Measurements from ENCODE around the gene ZNF385B. TPM values are rescaled to one million over a fixed set of nuclear protein-coding genes. Genes with fewer than 3 reads are reported as not detected.

The ZNF385B gene
- total RNA-seq, 1 donor, result 1.1 TPM

DNA sequence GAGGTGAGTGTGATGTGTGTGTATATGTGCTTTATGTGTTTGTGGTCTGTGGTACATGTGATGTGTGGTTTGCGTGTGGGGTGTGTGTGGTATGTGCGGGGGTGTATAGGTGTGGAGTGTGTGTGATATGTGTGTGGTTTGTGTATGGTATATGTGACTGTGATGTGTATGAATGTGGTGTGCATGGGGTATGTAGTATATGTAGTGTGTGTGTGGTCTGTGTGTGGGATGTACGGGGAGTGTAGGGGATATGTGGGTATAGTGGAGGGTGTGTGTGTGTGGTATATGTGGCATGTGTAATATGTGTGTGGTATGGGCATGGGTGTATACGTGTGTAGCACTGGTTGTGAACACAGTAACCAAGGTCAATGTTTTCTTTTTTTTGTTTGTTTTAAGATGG, 87.4 kb downstream of the ZNF385B start:
- Histone ChIP-seq H3K27me3 (ENCODE audit: insufficient read depth, low read length) (peaks cover 7% of the 10 kb centered on the region), H3K4me2 (ENCODE audit: insufficient read depth, low read length) (no peak overlapping the region), H3K4me3 (ENCODE audit: insufficient read depth, low read length) (no peak overlapping the region), H3K27ac (ENCODE audit: low read depth, low read length) (no peak overlapping the region), H3K36me3 (ENCODE audit: insufficient read depth, low read length) (no peaks in the 10 kb centered on the region), H3K79me2 (ENCODE audit: insufficient read depth, low read length) (no peaks in the 10 kb centered on the region), H4K20me1 (ENCODE audit: insufficient read depth, low read length) (no peaks in the 10 kb centered on the region), H3K4me1 (ENCODE audit: insufficient read depth, low read length) (peaks cover 2% of the 10 kb centered on the region), H3K9me3 (ENCODE audit: low read depth, low read length) (no peaks in the 10 kb centered on the region), H2AFZ (ENCODE audit: low read length) (no peak overlapping the region)
- no peak for DNase-seq (ENCODE audit: insufficient read length, low spot score, missing footprints)
- no peak for TF ChIP-seq CTCF (IDR thresholded peaks at IDR 0.05; ENCODE audit: extremely low read depth, low read depth, low read length)

- DNase-seq (ENCODE audit: insufficient read length, low spot score, missing footprints), result no peak
- H3K79me2 ChIP-seq (ENCODE audit: insufficient read depth, low read length), result no peaks in the 10 kb centered on the region
- no peak for TF ChIP-seq CTCF (IDR thresholded peaks at IDR 0.05; ENCODE audit: extremely low read depth, low read depth, low read length)
These were observed 89.1 kb downstream of the ZNF385B start for GRCh38 chr2:179772346-179772745.

DNA sequence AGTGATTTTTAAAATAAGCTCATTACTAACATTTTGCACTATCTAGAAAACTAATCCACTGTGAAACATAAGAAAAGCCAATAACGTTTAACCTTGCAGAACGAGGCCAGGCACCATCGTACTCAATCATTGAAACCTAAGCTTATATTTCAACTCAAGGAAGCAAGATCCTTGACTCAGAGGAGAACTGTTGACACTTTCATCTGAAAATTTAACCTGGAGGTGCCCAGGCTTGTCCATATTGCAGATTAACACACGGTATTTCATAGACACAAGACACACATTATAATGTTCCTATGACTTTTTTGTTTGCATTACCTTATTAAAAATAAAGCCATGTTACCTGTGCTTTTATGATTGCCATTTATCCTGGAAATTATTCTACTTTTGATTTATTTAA, 89.6 kb downstream of the ZNF385B start:
- no peak for TF ChIP-seq CTCF (IDR thresholded peaks at IDR 0.05; ENCODE audit: extremely low read depth, low read depth, low read length)
- H3K4me2 ChIP-seq (ENCODE audit: insufficient read depth, low read length), result no peak overlapping the region

More at GRCh38 chr2:179772346-179772745, 89.1 kb downstream of the ZNF385B start:
- no peaks in the 10 kb centered on the region for H3K9me3 ChIP-seq (ENCODE audit: low read depth, low read length)
- no peak overlapping the region for H3K4me2 ChIP-seq (ENCODE audit: insufficient read depth, low read length)
- no peak overlapping the region for H2AFZ ChIP-seq (ENCODE audit: low read length)
- H3K27me3 ChIP-seq (ENCODE audit: insufficient read depth, low read length), result peaks cover 7% of the 10 kb centered on the region
- H4K20me1 ChIP-seq (ENCODE audit: insufficient read depth, low read length), result no peaks in the 10 kb centered on the region
- H3K4me3 ChIP-seq (ENCODE audit: insufficient read depth, low read length), result no peak overlapping the region
- no peak overlapping the region for H3K27ac ChIP-seq (ENCODE audit: low read depth, low read length)
- H3K4me1 ChIP-seq (ENCODE audit: insufficient read depth, low read length), result peaks cover 4% of the 10 kb centered on the region
- no peaks in the 10 kb centered on the region for H3K36me3 ChIP-seq (ENCODE audit: insufficient read depth, low read length)

DNA sequence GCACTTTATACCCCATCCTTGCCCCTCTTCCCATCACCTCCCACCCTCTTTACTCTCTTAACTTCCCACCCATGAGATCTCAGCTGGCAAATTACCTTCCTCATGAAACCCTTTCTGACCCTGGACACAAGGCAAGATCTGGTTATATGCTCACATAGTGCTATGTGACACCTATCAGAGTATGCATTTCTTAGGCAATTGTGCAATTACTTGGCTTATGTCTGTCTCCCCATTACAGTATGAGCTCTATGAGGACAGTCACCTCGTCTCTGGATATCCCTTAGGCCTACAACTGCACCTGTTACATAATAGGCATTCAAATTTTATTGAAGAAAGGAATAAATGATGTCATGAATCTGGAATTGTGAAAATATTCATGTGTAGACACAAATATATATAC, 91.4 kb downstream of the ZNF385B start:
- Histone ChIP-seq H2AFZ (ENCODE audit: low read length) (no peak overlapping the region), H3K4me1 (ENCODE audit: insufficient read depth, low read length) (peaks cover 4% of the 10 kb centered on the region), H4K20me1 (ENCODE audit: insufficient read depth, low read length) (no peaks in the 10 kb centered on the region), H3K27me3 (ENCODE audit: insufficient read depth, low read length) (peaks cover 18% of the 10 kb centered on the region), H3K36me3 (ENCODE audit: insufficient read depth, low read length) (no peaks in the 10 kb centered on the region), H3K27ac (ENCODE audit: low read depth, low read length) (no peak overlapping the region), H3K4me2 (ENCODE audit: insufficient read depth, low read length) (no peak overlapping the region), H3K79me2 (ENCODE audit: insufficient read depth, low read length) (no peaks in the 10 kb centered on the region), H3K9me3 (ENCODE audit: low read depth, low read length) (no peaks in the 10 kb centered on the region), H3K4me3 (ENCODE audit: insufficient read depth, low read length) (no peak overlapping the region)
- DNase-seq (ENCODE audit: insufficient read length, low spot score, missing footprints), result no peak
- TF ChIP-seq CTCF (IDR thresholded peaks at IDR 0.05; ENCODE audit: extremely low read depth, low read depth, low read length), result no peak

More for the DNA sequence above, 89.6 kb downstream of the ZNF385B start:
- Histone ChIP-seq H3K4me3 (ENCODE audit: insufficient read depth, low read length) (no peak overlapping the region), H3K79me2 (ENCODE audit: insufficient read depth, low read length) (no peaks in the 10 kb centered on the region), H4K20me1 (ENCODE audit: insufficient read depth, low read length) (no peaks in the 10 kb centered on the region), H3K4me1 (ENCODE audit: insufficient read depth, low read length) (peaks cover 4% of the 10 kb centered on the region), H2AFZ (ENCODE audit: low read length) (no peak overlapping the region), H3K27me3 (ENCODE audit: insufficient read depth, low read length) (peaks cover 11% of the 10 kb centered on the region), H3K9me3 (ENCODE audit: low read depth, low read length) (no peaks in the 10 kb centered on the region), H3K36me3 (ENCODE audit: insufficient read depth, low read length) (no peaks in the 10 kb centered on the region), H3K27ac (ENCODE audit: low read depth, low read length) (no peak overlapping the region)
- DNase-seq (ENCODE audit: insufficient read length, low spot score, missing footprints), result no peak

Data from osteoblast (primary cell).